ENCODE data around the gene INO80E.
"Not testable (repeated sequence)": the region's sequence is repeated elsewhere in the genome, so short reads cannot be mapped to it uniquely, and the experiment has no call there.

Gene INO80E, protein sequence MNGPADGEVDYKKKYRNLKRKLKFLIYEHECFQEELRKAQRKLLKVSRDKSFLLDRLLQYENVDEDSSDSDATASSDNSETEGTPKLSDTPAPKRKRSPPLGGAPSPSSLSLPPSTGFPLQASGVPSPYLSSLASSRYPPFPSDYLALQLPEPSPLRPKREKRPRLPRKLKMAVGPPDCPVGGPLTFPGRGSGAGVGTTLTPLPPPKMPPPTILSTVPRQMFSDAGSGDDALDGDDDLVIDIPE

DNA sequence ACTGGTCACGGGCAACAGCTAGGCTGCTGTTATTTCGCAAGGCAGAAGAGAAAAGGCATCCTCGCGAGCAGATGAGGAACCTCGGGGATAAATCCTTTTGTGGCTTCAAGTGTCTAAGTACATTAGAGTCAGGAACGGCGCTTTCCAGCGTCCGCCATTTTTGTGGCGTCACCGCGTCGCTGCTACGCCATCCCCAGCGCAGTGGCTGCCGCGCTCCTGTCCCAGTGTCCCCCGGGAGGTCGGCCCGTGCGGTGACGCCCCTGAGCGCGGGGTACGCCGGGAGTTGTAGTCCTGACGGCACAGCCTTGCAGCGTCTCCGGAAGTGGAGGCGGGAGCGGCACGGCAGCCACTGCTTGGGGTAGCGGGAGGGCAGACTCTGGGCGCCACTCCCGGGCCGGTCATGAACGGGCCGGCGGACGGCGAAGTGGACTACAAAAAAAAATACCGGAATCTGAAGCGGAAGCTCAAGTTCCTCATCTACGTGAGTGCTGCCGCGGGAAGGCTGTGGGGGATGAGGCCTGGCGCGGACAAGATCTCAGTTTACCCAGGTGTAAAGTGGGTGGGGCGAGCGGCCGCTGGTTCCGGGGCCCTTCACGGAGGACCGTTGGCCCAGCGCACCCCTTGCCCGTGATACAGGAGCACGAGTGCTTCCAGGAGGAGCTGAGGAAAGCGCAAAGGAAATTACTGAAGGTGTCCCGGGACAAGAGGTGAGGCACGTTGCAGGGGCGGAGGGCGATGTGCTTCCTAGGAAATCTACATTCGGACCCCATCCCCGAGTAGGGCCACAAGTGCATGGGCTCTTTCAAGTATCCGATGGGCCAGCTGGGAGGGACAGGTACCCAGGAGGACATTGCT, at the start of gene INO80E:
Gene INO80E (plus strand): TSS at position 331 of the 855 bp plus-strand sequence. CDS start 70 bp downstream, at position 401.
- DNase-seq: peak; percentile 99 to 100

DNA sequence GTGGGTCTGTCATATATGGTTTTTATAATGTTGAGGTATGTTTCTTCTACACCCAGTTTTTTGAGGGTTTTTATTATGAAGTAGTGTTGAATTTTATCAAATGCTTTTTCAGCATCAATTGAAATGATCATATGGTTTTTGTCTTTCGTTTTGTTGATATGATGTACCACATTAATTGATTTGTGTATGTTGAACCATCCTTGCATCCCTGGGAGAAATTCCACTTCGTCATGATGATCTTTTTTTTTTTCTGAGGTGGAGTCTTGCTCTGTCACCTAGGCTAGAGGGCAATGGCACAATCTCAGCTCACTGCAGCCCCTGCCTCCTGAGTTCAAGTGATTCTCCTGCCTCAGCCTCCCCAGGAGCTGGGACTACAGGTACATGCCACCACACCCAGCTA, 48.1 kb upstream of the INO80E start:
- no peak for DNase-seq

DNA sequence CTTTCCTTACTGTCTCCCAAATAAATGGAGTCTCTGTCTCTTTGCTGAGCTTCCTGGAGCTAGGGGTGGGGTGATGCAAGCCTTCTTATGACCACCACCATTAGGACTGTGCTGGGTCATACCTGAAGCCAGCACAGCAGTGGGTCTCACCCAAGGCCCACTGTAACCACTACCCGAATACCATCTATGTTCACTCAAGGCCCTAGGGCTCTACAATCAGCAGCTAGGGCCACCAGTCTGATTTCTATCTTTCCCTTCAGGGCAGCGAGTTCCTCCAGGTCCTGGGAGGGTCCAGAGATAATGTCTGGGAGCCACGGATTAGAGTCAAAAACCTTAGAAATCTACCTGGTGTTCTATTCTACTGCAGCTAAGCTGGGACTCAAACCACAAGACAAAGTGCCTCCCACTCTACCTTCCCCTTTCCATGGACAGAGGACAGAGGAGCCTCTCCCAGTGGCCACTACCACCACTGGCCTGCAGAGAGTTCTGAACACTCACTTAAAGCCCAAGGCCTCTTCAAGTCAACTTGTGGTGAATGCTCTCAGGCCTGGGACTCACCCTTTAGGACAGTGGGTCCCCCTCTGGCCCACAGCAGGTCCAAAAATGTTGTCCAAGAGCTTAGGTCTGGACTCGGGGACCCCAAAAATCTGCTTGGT, 45.1 kb upstream of the INO80E start:
- no peak for DNase-seq

DNA sequence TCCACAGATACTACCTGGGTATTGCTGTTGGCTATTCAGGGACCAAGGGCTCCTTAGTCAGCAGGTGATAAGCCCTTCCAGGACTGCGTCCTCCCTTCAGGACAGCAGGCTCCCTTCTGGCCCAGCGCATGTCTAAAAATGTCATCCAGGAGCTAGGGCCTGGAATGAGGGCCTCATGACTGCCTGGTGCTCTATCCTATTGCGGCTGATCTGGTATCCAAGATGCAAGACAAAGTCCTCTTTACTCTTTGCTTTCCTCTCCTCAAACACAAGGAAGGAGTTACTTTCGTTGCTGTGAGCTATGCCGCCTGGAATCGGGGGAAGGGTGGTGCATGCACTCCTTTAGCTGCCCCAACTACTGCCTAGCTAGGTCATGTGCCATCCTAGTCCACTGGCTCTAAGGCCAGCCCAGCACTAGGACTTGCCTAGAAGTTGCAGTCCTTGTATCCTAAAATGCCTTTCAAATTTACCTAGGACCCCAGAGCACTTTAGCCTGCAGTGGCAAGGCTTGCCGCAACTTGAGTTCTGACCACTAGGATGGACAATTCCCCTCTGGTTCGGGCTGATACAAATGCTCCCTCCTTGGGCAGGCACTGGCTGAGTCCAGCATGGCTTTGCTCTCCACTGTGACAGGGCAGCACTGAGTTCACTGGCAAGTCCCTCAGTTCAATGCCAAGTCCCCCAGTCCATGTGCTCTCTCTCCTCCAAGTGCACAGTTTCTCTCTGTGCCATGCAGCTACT, 44.2 kb upstream of the INO80E start:
- DNase-seq: no peak

DNA sequence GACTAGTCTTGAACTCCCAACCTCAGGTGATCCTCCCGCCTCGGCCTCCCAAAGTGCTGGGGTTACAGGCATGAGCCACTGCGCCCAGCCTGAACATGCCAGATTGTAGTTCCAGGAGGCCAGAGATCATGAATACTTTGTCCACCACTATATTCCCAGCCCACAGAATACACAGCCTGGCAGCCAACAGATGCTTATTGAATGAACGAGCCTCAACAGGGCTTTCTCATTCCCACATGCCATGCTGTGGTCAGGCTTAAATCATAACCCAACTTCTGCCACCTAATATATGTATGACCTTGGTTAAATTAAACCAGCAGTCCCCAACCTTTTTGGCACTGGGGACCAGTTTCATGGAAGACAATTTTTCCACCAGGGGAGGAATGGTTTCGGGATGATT, 37.3 kb upstream of the INO80E start:
- no peak for DNase-seq

DNA sequence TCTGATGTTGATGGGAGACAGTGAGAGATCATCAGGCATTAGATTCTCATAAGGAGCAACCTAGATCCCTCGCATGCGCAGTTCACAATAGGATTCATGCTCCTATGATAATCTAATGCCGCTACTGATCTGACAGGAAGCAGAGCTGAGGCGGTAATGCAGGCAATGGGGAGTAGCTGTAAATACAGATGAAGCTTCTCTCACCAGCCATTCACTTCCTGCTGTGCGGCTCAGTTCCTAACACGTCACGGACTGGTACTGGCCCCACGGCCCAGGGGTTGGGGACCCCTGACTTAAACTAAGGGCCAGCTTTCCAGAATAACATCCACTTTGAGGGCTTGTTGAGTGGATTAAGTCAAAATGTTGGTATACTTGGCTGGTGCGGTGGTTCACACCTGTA, 36.7 kb upstream of the INO80E start:
- no peak for DNase-seq

DNA sequence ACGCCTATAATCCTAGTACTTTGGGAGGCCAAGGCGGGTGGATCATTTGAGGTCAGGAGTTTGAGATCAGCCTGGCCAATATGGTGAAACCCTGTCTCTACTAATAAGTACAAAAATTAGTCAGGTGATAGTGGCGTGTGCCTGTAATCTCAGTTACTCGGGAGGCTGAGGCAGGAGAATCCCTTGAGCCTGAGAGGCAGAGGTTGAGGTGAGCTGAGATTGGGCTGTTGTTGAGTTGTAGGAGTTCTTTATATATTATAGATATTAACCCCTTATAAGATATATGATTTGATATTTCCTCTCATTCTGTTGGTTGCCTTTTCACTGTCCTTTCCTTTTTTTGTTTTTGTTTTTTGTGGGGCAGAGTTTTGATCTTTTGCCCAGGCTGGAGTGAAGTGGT, 36.2 kb upstream of the INO80E start:
- DNase-seq: not testable (repeated sequence)

DNA sequence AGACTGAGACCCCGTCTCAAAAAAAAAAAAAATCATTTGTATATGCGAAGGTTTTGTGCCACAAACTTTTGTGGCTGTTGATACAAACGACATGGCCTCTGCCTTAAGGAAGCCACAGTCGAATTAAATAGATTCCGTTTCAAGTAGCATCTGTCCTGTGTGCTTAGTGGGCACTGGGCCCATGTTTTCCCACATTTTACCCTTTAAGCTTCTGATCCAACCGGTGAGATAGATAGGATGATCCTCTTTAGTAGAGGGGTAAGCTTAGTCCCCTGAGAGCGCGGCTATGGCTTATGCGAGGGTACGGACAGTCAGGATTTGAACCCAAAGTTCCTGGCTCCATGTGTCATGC, 34.9 kb upstream of the INO80E start:
- DNase-seq: no peak

DNA sequence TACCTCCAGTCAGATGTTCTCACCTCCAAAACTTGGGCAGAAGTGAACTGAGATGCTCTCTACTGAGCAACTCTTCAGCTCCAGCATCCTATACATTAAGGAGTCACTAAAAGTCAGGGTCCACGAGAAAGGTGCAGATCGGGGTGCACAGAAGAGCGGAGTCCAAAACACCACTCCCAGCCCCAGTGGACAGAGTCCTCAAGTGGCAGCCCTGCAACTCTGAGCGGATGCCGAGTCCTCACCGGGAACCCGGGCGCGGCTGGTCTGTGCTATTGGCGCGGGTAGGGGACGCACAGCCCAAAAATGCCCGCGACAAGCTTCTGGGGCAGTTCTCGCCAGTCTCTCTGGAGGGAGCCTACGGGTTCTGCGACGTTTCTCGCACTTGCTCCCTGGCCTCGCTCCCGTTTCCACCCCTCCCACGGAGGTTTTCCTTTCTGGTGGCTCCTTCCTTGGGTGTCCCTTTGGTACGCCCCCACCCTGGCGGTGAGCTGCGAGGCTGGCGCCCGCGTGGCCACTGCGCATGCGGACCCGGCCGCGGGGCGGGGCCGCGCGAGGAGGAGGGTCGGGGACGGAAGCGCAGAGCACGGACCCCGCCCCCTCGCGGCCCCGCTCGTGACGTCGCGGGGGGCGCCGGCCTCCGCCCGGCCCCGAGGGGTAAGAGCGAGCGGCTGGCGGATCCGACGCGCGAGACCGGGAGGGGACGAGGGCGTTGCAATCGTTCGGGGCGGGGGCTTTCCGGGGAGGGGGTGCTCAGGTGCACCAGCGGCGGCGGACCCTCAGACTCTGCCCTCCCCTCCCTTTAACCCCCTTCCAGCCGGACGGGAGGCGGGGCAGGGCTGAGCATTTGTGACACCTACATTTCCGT, 34.3 kb upstream of the INO80E start, which contains the start of gene TMEM219:
Gene TMEM219 (plus strand): TSS at position 601 of the 865 bp plus-strand sequence. CDS start 1,065 bp downstream, outside the sequence.
- DNase-seq: peak; percentile 93 to 94

DNA sequence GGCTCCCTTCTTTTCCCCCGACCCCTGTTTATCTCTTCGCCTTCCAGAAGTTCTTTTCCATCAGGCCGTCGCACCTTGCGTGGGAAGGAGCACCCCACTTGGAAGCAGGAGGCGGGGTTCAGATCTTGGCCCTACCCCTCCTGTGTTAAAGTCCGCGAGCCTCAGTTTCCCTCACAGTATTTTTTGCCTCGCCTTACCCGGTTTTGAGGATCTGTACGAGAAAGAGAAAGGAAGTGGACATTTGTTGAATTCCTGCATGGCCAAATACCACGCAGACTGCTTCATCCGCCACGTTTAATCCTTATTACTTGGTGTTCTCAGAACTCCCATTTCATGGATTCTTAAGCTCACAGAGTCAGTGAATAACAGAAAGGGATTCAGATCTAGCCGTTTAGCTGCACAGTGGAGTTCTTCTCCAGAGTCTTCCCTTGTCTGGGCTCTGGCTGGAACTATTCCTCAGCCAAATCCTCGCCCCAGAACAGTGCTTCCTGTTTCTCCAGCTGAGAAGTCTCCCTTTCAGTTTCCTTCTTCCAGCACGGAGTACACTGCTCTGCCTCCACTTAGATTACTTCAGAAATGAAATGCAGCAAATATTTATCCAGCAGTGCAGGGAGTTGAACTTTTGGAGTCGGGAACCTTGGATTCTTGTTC, 33.6 kb upstream of the INO80E start:
- DNase-seq: no peak

DNA sequence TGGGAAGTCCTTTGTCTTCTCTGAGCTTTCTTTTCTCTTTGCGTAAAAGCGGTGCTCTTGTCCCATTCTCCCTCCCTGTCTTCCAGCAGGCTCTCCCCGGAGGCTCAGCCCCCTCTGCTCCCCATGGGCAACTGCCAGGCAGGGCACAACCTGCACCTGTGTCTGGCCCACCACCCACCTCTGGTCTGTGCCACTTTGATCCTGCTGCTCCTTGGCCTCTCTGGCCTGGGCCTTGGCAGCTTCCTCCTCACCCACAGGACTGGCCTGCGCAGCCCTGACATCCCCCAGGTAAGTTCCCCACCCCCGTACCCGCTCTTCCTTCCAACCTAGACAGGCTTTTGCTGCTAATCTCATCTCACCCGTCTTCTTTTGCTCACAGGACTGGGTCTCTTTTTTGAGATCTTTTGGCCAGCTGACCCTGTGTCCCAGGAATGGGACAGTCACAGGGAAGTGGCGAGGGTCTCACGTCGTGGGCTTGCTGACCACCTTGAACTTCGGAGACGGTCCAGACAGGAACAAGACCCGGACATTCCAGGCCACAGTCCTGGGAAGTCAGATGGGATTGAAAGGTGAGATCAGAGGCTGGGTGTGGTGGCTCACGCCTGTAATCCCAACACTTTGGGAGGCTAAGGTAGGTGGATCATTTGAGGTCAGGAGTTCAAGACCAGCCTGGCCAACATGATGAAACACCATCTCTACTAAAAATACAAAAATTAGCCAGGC, 32.9 kb upstream of the INO80E start:
- no peak for DNase-seq

DNA sequence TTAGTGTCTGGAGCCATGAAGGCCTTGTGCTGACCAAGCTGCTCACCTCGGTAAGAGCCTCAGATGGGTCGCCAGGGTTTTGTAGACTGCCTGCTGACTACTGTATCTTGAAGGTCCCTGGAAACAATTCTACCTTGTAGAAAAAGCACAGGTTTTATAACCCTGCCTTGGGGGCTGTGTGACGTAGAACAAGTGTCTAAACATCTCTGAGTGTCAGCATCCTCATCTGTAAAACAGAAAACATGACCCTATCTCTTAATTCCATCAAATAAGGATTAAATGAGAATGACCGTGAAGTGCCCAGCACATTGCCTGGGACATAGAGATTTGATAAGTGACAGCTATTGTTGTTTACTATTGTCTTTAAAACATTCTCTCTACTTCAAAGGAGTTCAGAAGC, 27.8 kb upstream of the INO80E start:
- no peak for DNase-seq

DNA sequence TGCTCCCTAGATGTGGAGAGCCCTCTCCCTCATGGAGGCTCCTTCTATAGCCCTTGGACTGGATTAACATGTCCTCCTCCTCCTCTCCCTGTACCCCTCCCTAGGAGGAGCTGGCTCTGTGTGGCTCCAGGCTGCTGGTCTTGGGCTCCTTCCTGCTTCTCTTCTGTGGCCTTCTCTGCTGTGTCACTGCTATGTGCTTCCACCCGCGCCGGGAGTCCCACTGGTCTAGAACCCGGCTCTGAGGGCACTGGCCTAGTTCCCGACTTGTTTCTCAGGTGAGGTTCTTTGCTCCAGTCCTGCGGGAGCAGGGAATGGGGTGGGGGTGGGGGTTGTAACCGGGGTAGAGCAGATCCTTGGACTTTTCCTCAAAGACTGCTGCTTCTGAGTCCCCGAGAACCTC, 24.7 kb upstream of the INO80E start:
- no peak for DNase-seq

DNA sequence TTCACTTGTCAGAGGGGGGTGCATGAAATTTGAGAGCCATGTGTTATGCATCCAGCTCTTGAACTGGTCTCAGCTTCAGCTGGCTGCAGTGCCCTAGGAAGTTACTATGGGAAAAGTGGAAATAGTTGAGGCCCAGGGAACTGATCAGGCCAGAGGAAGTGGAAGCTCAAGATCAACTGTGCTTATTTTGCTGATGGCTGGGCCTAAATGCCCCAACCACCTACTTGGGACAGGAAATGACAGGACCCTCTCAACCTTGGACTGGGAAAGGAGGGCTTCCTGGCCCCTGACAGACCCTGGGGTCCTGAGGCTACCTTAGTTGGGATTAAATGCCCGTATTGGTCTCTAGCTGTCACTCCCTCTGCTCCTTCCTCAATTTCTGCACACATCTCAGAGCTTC, 23.5 kb upstream of the INO80E start:
- no peak for DNase-seq

DNA sequence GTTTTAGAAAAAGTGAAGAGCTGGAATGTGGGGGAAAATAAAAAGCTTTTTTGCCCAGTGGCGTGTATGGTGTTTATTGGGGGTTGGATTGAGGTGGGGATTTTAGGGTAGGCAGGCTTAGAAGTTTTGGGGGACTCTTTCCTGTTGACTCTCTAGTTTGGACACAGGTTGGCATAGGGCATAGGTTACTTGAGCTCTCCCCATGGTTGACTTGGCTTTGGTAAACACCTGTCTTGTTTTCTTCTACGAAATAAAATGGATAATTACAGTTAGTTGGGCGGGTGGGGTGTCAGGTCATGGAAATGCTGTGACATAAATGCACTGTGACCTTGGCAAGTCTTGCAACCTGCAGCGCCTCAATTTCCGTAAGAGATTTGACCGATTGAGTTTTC, 23.1 kb upstream of the INO80E start:
- no peak for DNase-seq

DNA sequence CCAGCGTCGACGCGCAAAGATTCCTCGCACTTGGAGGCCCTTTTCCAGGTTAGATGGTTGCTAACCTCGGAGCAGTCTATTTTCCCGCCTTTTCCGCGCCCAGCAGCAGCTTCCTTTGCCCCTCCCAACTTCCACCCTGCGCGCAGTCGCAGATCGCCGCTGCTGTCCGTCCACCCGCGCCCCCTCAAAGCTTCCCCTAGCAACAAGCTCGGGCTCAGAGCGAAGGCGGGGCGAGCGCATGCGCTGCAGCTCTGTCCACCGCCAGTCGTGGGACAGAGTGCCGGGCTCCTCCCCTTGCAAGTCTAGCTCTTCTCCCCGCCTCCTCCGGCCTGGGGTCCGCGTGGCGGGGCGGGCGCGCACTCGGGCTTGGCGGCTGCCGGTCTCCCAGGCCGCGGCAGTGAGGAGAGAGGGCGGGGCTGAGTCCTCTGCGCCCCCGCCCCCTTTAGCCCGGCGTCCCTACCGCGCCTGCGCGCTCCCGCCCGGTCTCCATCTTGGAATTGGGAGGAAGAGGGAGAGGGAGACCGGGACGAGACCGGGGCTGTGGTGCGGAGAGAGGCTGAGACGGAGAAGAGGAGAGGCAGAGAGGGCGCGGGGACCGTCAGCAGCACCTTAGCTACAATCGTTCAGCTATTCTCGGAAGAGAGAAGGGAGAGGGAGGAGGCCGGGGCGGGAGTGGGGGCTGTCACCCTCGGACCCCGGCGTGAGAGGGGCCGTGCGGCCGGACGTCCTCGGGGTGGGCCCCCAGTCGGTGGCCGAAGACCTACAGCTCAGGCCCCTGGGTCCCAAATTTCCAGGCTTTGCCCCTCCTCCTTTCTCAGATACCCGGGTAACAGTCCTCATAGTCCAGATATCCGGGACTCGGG, 22.4 kb upstream of the INO80E start, which contains the start of gene TAOK2:
Gene TAOK2 (plus strand): TSS at position 485 of the 863 bp plus-strand sequence. CDS start 3,905 bp downstream, outside the sequence.
- DNase-seq: peak; percentile 95 to 98

DNA sequence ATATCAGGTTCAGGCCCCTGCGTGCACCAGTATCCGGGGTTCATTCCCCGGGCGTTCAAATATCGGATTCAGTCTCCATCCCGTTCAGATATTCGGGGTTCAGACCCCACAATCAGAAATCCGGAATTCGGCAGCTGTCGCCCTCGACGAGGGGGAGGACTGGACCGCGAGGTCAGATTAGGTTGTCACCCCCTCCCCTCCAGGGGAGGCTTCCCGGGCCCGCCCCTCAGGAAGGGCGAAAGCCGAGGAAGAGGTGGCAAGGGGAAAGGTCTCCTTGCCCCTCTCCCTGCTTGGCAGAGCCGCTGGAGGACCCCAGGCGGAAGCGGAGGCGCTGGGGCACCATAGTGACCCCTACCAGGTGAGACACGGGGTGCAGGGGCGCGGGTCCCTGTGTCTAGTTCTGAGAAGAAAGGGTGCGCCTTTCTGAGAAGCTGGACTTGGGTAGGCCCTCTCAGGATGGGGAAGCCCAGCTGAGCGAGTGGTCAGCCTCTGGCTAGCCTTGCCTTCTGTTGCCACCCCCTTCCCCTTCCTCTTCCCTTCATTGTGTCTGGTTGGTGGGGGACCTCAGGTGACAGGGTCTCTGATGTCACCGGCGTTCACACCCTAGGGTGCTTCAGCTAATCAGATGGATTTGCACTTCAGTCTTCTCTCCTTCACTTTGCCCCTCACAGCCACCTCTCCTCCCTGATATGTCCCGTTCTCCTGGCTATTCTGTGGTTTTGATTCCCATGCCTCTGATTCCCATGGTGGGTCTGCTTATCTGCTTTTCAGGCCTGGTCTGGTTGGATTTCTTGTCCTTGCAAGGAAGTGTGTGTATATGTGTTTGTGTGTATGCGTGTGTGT, 21.5 kb upstream of the INO80E start:
- peak in 1 of 2 donors; percentile 20 for DNase-seq

DNA sequence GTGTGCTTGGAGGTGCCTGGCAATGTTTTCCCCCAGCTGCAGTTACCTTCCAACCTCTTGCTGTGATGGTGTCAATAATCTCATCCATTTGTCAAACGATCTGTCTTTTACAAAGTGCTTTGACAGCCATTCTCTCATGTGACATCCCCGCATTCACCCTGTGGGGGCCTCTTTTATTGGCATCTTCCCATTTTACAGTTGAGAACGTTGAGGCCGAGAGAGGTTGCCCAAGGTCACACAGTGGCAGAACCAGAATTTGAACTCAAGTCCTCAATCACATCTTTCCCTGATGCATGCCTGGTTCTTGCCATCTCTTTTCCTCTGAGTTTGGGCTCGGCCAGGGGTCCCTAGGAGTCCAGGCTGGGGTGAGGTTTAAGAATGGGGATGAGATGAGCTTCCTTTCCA, 20.9 kb upstream of the INO80E start:
- no peak for DNase-seq
